B cell (primary cell): Measurements from ENCODE around the gene CYP4F22. TPM values are rescaled to one million over a fixed set of nuclear protein-coding genes. Genes with fewer than 3 reads are reported as not detected.

Source experiments
- ATAC-seq: fragments of 200-7000 bp; cut with Tn5 transposase; one replicate; pipeline ENCODE4 v1.10.0; 2021; ENCODE audit warnings: low read depth, mild to moderate bottlenecking, moderate number of reproducible peaks, moderate library complexity
- CTCF ChIA-PET: fragments of 350-600 bp; sonication (Branson Sonifier 250); formaldehyde crosslinking; loops from one replicate; lab custom pipeline; 2021; ENCODE audit warnings: antibody characterized with exemption, inconsistent platforms; lab: Charles Lee
- POLR2A ChIA-PET: fragments of 350-600 bp; sonication (Branson Sonifier 250); formaldehyde crosslinking; loops from one replicate; lab custom pipeline; 2021; ENCODE audit warnings: antibody characterized with exemption; lab: Charles Lee
- DNase-seq: peaks from one replicate; pipeline ENCODE4 v3.0.0; 2013
- H2AFZ ChIP-seq: 2 replicates; pipeline ENCODE4 v1.6.1; 2012; ENCODE audit warnings: mild to moderate bottlenecking, low read depth, low read length; ENCODE audit not compliant: insufficient read depth, poor library complexity, severe bottlenecking
- H3K27ac ChIP-seq, 2 donors: 1 replicate in 1 of 2; 2 replicates in 1 of 2; pipeline ENCODE4 v1.5.1; 2012 to 2013; ENCODE audit warnings: low read length in 2 of 2, mild to moderate bottlenecking in 2 of 2, moderate library complexity in 1 of 2
- H3K27me3 ChIP-seq, 4 experiments: fragments of 200-600 bp in 1 of 4; sonication (generic) in 1 of 4; replicated peaks in 1 of 4; 1 replicate in 2 of 4; 2 replicates in 2 of 4; pipeline versions ENCODE4 v1.6.1 to v1.7.0; 2013 to 2016; ENCODE audit warnings: low read length in 3 of 4, mild to moderate bottlenecking in 2 of 4, mixed read lengths in 1 of 4, moderate library complexity in 1 of 4; ENCODE audit not compliant: insufficient read depth in 4 of 4, control insufficient read depth in 3 of 4; ENCODE audit errors: control extremely low read depth in 1 of 4
- H3K36me3 ChIP-seq, 2 experiments: replicated peaks in 1 of 2; 1 replicate in 1 of 2; 2 replicates in 1 of 2; pipeline versions ENCODE4 v1.6.1 to v1.7.1; 2013; ENCODE audit warnings: low read length in 1 of 2; ENCODE audit not compliant: insufficient read depth in 2 of 2, control insufficient read depth in 1 of 2; ENCODE audit errors: control extremely low read depth in 1 of 2, extremely low read depth in 1 of 2
- H3K4me1 ChIP-seq, 2 donors: fragments of 200-600 bp in 1 of 2; sonication (generic) in 1 of 2; 1 replicate in 1 of 2; 2 replicates in 1 of 2; pipeline versions ENCODE4 v1.5.1 to v1.6.1; 2013 to 2017; ENCODE audit warnings: low read length in 2 of 2; ENCODE audit not compliant: control insufficient read depth in 2 of 2, insufficient read depth in 2 of 2
- H3K4me2 ChIP-seq: replicated peaks from 2 replicates; pipeline ENCODE3; 2012; ENCODE audit warnings: mild to moderate bottlenecking, low read depth, low read length; ENCODE audit not compliant: poor library complexity, severe bottlenecking
- H3K4me3 ChIP-seq, 5 experiments: fragments of 200-600 bp in 1 of 5; sonication (generic) in 1 of 5; 1 replicate in 3 of 5; 2 replicates in 2 of 5; pipeline versions ENCODE4 v1.5.1 to v1.7.0; 2011 to 2016; ENCODE audit warnings: low read length in 4 of 5, mild to moderate bottlenecking in 4 of 5, low read depth in 2 of 5, control low read depth in 1 of 5, moderate library complexity in 1 of 5; ENCODE audit not compliant: insufficient read depth in 1 of 5; ENCODE audit errors: control extremely low read depth in 1 of 5, extremely low read depth in 1 of 5
- H3K79me2 ChIP-seq: fragments of 200-600 bp; sonication (generic); one replicate; pipeline ENCODE4 v1.6.0; 2016; ENCODE audit warnings: low read length; ENCODE audit not compliant: control insufficient read depth, insufficient read depth
- H3K9ac ChIP-seq: fragments of 200-600 bp; sonication (generic); 2 replicates; pipeline ENCODE4 v1.6.1; 2017; ENCODE audit warnings: mild to moderate bottlenecking, low read length, moderate library complexity
- H3K9me3 ChIP-seq, 3 donors: one replicate each; pipeline versions ENCODE4 v1.6.1 to v1.7.1; 2013; ENCODE audit warnings: low read length in 2 of 3; ENCODE audit not compliant: control insufficient read depth in 2 of 3, insufficient read depth in 1 of 3; ENCODE audit errors: control extremely low read depth in 1 of 3
- H4K20me1 ChIP-seq: 2 replicates; pipeline ENCODE4 v1.6.0; 2012; ENCODE audit warnings: mild to moderate bottlenecking, low read length; ENCODE audit not compliant: insufficient read depth, control insufficient read depth, poor library complexity, severe bottlenecking
- H3K27ac Mint-ChIP-seq: one replicate; pipeline ENCODE4 v1.8.0; 2021; ENCODE audit warnings: mixed read lengths
- H3K27me3 Mint-ChIP-seq: one replicate; pipeline ENCODE4 v1.8.0; 2021; ENCODE audit warnings: mixed read lengths
- H3K4me1 Mint-ChIP-seq: one replicate; pipeline ENCODE4 v1.8.0; 2021; ENCODE audit warnings: mixed read lengths
- H3K4me3 Mint-ChIP-seq: one replicate; pipeline ENCODE4 v1.8.0; 2021; ENCODE audit warnings: mixed read lengths
- H3K9me3 Mint-ChIP-seq: one replicate; pipeline ENCODE4 v1.8.0; 2022; ENCODE audit warnings: mixed read lengths; ENCODE audit not compliant: insufficient read depth
- CTCF ChIP-seq: fragments of 200-600 bp; IDR thresholded peaks from one replicate; pipeline ENCODE4 v1.8.0; 2022; ENCODE audit warnings: antibody characterized with exemption, mild to moderate bottlenecking
- EZH2 ChIP-seq: IDR thresholded peaks from 2 replicates; pipeline ENCODE4 v1.6.1; 2012; ENCODE audit warnings: borderline replicate concordance, low read depth, mild to moderate bottlenecking, moderate library complexity, low read length; ENCODE audit not compliant: insufficient read depth, poor library complexity, severe bottlenecking
- WGBS: methylation state at CpG from one replicate; pipeline ENCODE4 v1.1.5; 2013; ENCODE audit warnings: missing lambda C conversion rate; ENCODE audit not compliant: insufficient coverage; 5-methylcytosine and 5-hydroxymethylcytosine counted together
- intact Hi-C: fragments of 100-400 bp; cut with micrococcal nuclease; formaldehyde crosslinking; loops from one replicate; pipeline ENCODE4 v1.10.0; 2022
- polyA plus RNA-seq: library from polyadenylated mRNA; depleted of rRNA; stranded (reverse); fragments of >200 nt; gene quantifications from 2 replicates; pipeline ENCODE4 v1.2.3, GENCODE V29; 2012
- total RNA-seq, 2 donors: library from RNA; stranded (reverse); fragments of 120-200 nt in 1 of 2; gene quantifications; 1 replicate in 1 of 2; 2 replicates in 1 of 2; pipeline versions ENCODE4 v1.2.3 to v1.2.4, GENCODE V29; 2013 to 2022

Gene CYP4F22
- total and polyA plus RNA-seq, 2 donors (not counting 1 experiment from before 2014, with no cell fraction given), result 0.03 TPM; not detected in 1

- no peaks in the 10 kb centered on the region for H3K9me3 Mint-ChIP-seq
- Histone ChIP-seq H3K27me3 (peaks cover 0 to 33% (median 7%) of the 10 kb centered on the region in 4 experiments), H4K20me1 (no peaks in the 10 kb centered on the region), H3K27ac (no peak overlapping the region), H3K4me2 (peak overlapping the region; percentile 89), H3K9ac (peak overlapping the region; percentile 58), H2AFZ (peak overlapping the region; percentile 76), H3K4me3 (peak overlapping the region; percentile 30 to 72 (median 54)), H3K9me3 (peaks cover 0 to 20% (median 0%) of the 10 kb centered on the region in 3 donors), H3K36me3 (no peaks in the 10 kb centered on the region), H3K4me1 (peaks cover 16 to 18% of the 10 kb centered on the region in 2 donors), H3K79me2 (no peaks in the 10 kb centered on the region)
- peaks cover 15% of the 10 kb centered on the region for H3K4me1 Mint-ChIP-seq
- intact Hi-C loops, result loop anchor here (10.0 kb wide), 1 partner anchor 1806 kb away; a partner anchor contains a TSS
- ChIA-PET POLR2A (interaction anchor here (0.8 kb wide), 1 partner anchor 118 kb away, joined by 3 read pairs; no protein-coding TSS in a partner anchor), CTCF (interaction anchor here (0.8 to 9.3 kb wide), 5 partner anchors 10 to 459 kb away, joined by 3 to 145 read pairs (median 3); partner anchors contain the start of gene AKAP8L)
- no peak for DNase-seq
- peak overlapping the region; percentile 81 for H3K4me3 Mint-ChIP-seq
- peaks cover 30% of the 10 kb centered on the region for H3K27me3 Mint-ChIP-seq
- ATAC-seq, result no peak
- 15% methylated on average over 6 of the region's 8 CpGs for WGBS
- TF ChIP-seq CTCF (peak; percentile 10), EZH2 (no peak)
- H3K27ac Mint-ChIP-seq, result no peak overlapping the region
These were observed 42.6 kb downstream of the CYP4F22 start for GRCh38 chr19:15550929-15551292.

GRCh38 chr19:15551293-15552004 lies 43.1 kb downstream of the CYP4F22 start:
- intact Hi-C loops, result loop anchor here (10.0 kb wide), 1 partner anchor 1807 kb away; a partner anchor contains a TSS
- peaks cover 0 to 33% (median 7%) of the 10 kb centered on the region in 4 experiments for H3K27me3 ChIP-seq
- peak overlapping the region; percentile 58 for H3K9ac ChIP-seq
- no peaks in the 10 kb centered on the region for H3K36me3 ChIP-seq
- no peaks in the 10 kb centered on the region for H3K9me3 Mint-ChIP-seq
- H3K4me3 ChIP-seq, result peak overlapping the region; percentile 30 to 72 (median 54)
- H3K4me3 Mint-ChIP-seq, result peak overlapping the region; percentile 81
- H4K20me1 ChIP-seq, result no peaks in the 10 kb centered on the region
- WGBS, result 8% methylated on average over 40 of the region's 40 CpGs
- peak overlapping the region; percentile 76 for H2AFZ ChIP-seq
- ChIA-PET POLR2A (interaction anchor here (0.6 to 0.8 kb wide), 2 partner anchors 119 to 330 kb away, joined by 3 read pairs; no protein-coding TSS in a partner anchor), CTCF (interaction anchor here (0.8 to 9.3 kb wide), 5 partner anchors 9 to 459 kb away, joined by 3 to 145 read pairs (median 3); partner anchors contain the start of gene AKAP8L)
- ATAC-seq (peak; percentile 28), DNase-seq (peak; percentile 66)
- peaks cover 20% of the 10 kb centered on the region for H3K4me1 Mint-ChIP-seq
- no peak for TF ChIP-seq EZH2
- no peak for TF ChIP-seq CTCF
- peaks cover 20 to 23% of the 10 kb centered on the region in 2 donors for H3K4me1 ChIP-seq
- H3K27ac Mint-ChIP-seq, result no peak overlapping the region
- no peak overlapping the region for H3K27ac ChIP-seq
- H3K27me3 Mint-ChIP-seq, result peaks cover 30% of the 10 kb centered on the region
- H3K9me3 ChIP-seq, result peaks cover 0 to 20% (median 0%) of the 10 kb centered on the region in 3 donors
- no peaks in the 10 kb centered on the region for H3K79me2 ChIP-seq
- peak overlapping the region; percentile 89 for H3K4me2 ChIP-seq
